ENCODE measurements around the gene ATP4B. TPM values are rescaled to one million over a fixed set of nuclear protein-coding genes. Genes with fewer than 3 reads are reported as not detected.
"Not testable (repeated sequence)": the region's sequence is repeated elsewhere in the genome, so short reads cannot be mapped to it uniquely, and the experiment has no call there.

Gene ATP4B
- total RNA-seq, 1 donor from 2014 or later = not detected

DNA sequence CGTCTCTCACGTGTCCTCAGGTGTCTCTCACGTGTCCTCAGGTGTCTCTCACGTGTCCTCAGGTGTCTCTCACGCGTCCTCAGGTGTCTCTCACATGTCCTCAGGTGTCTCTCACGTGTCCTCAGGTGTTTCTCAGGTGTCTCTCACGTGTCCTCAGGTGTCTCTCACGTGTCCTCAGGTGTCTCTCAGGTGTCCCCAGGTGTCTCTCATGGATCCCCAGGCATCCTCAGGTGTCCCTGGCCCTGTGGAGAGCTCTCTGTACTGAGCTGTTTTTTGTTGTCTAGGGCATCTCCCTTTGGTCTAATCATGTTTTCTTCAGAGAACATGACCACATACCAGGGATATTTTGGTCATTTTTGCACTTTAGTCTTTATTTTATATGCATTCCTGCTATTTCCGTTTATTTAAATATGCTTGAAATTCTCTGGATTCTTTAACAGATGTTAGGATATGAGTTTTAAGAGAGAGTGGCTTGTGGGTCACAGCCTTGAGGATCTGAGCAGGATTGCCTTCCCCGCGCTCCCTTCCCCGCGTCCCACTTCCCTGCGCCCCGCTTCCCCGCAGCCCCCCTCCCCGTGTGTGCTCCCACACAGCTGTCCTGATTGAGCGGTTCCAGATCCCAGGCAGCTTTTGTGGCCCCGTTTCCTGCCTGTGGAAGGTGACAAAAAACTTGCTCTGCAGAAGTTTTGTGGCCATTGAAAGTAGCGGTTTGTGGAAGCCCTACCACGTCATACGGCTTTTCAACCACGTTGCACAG lies 31.9 kb downstream of the ATP4B start:
- DNase-seq (ENCODE audit: low spot score) = no peak

DNA sequence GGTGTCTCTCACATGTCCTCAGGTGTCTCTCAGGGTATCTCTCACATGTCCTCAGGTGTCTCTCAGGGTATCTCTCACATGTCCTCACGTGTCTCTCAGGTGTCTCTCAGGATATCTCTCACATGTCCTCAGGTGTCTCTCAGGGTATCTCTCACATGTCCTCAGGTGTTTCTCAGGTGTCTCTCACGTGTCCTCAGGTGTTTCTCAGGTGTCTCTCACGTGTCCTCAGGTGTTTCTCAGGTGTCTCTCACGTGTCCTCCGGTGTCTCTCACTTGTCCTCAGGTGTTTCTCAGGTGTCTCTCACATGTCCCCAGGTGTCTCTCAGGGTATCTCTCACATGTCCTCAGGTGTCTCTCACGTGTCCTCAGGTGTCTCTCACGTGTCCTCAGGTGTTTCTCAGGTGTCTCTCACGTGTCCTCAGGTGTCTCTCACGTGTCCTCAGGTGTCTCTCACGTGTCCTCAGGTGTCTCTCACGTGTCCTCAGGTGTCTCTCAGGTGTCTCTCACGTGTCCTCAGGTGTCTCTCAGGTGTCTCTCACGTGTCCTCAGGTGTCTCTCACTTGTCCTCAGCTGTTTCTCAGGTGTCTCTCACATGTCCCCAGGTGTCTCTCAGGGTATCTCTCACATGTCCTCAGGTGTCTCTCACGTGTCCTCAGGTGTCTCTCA lies 33.2 kb downstream of the ATP4B start:
- not testable (repeated sequence) for DNase-seq (ENCODE audit: low spot score)

DNA sequence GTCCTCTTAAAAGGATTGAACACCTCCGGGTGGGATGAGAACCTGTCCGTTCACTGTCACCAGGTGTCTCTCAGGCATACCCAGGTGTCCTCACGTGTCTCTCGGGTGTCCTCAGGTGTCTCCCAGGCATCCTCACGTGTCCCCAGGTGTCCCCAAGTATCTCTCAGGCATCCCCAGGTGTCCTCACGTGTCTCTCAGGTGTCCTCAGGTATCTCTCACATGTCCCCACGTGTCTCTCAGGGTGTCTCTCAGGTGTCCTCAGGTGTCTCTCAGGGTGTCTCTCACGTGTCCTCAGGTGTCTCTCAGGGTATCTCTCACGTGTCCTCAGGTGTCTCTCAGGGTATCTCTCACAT lies 33.8 kb downstream of the ATP4B start:
- no peak for DNase-seq (ENCODE audit: low spot score)

DNA sequence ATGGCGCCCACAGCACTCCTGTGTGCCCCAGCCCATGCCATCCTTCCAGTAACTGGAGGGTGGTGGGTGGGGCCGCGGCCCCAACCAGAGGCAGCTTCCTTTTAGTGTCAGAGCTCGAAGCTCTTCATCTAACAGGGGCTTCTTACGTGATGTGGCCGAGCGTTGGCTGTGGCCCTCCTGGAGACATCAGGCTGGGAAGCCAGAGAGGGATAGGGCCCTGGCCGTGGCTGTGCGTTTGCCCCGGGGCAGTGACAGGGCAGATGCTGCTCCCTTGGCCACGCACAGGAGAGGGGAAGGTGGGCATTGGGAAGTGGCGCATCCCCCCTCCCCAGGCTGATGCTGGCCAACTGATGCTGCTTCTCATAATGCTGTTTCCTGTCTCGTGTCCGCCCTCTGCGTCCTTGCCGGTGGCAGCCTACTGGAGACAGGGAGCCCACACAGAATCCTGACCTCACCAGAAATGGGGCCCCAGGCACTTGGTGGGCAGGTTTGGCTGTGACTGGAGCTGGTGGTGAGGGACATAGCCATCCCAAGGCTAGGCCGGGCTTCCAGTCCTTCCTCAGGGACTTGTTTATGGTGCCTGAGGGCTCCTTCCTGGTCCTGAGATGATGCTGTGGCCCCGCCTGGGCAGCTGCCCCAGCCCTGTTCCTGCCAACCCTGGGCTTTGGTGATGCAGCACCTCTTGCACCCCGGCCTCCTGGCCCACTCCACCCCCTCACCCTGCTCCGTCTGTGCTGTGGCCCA lies 34.3 kb downstream of the ATP4B start:
- no peak for DNase-seq (ENCODE audit: low spot score)

DNA sequence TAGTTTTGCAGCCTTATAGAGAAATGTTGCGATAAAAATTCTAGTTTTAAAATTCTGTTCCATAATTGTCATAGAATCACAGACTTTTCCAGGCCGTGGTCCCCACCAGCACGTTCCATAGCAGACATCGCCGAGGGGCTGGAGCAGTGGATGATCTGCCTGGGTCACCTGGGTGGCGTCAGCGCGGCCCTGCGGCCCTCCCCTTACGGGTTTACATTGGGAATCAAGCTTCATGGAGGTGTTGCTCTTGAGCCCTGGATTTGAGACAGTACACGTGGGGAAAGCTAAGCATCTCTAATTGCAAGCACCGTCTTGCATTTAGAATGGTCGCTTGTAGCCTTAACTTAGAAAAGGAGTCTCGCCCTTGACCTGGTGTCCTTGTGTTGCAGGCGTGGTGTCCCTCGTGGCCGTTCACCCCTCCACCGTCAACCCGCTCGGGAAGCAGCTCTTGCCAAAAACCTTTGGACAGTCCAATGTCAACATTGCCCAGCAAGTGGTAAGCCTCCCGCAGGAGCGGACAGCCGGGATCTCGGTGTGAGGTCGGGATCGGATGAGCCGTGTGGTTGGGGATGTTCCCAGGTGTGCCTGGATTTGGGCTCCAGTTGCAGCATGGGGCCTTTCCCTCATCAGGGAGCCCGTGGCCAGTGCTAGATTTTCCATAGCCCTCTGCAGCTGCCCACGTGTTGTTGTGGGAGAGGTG lies 35.1 kb downstream of the ATP4B start:
- no peak for DNase-seq (ENCODE audit: low spot score)

DNA sequence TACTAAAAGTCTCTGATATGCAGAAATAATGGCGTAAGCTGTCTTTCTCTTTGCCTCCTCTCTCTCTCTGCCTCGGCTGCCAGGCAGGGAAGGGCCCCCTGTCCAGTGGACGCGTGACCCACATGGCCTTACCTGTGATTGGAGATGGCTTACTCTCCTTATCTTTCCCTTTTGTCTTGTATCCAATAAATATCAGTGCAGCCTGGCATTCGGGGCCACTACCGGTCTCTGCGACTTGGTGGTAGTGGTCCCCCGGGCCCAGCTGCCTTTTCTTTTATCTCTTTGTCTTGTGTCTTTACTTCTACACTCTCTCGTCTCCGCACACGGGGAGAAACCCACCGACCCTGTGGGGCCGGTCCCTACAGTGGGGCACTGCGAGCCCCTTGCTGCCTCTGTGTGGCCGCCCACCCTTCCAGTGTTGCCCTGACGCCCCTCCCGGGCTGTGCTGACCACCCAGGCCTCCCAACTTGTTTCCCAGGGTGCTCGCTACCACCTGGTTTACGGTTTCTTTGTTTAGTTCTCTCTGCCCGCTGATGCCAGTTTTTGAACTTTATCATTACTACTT lies 35.9 kb downstream of the ATP4B start:
- not testable (repeated sequence) for DNase-seq (ENCODE audit: low spot score)

DNA sequence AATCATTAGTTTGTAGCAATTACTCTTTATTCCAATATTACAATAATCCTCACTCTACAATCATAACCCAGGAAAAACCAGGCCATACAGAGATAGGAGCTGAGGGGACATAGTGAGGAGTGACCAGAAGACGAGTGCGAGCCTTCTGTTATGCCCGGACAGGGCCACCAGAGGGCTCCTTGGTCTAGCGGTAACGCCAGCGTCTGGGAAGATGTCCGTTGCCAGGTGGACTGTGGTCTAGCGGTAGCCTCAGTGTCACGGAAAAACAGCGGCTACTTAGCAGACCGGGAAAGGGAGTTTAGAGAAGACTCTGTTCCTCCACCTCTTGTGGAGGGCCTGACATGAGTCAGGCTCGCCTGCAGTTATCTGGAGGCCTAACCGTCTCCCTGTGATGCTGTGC lies 36.5 kb downstream of the ATP4B start:
- DNase-seq (ENCODE audit: low spot score) = not testable (repeated sequence)

DNA sequence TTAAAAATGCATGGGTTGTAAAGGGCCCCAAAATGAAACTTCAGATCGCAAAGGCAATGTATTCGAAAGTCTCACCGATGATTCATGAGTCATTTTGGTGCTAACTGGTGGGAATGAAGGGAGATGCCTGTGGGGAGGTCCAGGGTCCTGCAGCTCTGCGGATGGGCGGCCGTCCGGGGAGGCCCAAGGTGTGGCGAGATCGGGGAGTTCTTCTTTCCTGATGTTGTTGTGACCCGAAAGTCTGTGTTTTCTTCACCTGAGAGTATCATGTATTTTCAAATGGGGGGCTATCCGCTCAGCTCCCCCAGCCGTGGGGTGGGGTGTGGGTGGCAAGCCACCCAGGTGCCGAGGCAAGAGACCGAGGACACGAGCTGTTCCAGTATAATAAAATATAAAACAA lies 37.0 kb downstream of the ATP4B start:
- no peak for DNase-seq (ENCODE audit: low spot score)

DNA sequence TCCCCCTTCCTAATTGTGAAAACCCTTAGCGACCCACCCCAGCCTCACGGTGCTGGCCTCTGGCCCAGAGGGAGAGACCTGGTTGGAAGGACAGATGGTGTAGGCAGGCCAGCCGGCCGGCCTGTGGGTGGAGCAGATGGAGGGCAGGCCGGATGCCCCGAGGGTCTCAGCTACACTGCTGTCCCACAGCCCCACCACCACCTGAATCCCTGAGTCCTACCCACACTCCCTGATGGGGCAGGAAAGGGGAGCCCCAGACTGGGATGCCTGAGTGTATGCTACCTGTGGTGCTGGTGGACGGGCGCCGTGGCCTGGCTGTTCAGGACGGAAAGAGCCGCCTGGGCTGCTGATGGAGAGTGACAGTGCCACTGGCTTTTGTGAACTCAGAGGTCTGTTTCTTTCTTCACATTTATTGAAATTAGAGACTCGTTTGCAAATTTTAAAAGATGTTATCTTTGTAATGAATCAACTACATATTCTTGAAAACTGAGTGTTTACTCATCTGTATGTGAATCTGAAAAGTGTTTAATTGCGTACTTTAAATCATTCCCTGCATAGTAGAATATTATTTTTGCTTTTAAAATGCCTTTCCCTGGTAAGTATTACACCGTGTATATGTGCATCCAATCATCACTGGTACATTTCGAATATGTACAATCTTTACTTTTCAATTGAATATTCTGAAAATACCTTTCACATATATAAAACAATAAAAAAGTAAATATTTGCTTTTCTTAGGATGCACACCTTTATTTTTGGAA lies 37.8 kb downstream of the ATP4B start:
- no peak for DNase-seq (ENCODE audit: low spot score)

DNA sequence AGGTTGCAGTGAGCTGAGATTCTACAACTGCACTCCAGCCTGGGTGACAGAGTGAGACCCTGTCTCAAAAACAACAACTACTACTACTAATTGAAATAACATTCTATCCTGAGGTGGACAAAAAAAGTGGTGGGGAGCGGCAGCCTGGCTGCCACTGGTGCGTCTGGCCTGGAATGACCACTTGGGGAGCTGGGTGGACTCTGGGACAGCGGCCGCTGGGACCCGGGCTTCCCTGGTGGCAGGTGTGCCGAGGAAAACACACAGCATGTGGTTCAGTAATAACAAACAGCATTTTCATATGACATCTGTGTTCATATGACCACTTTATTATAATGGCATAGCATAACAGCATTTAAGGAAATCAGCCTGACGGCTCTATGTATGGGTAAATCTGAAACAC lies 39.5 kb downstream of the ATP4B start:
- DNase-seq (ENCODE audit: low spot score) = no peak

DNA sequence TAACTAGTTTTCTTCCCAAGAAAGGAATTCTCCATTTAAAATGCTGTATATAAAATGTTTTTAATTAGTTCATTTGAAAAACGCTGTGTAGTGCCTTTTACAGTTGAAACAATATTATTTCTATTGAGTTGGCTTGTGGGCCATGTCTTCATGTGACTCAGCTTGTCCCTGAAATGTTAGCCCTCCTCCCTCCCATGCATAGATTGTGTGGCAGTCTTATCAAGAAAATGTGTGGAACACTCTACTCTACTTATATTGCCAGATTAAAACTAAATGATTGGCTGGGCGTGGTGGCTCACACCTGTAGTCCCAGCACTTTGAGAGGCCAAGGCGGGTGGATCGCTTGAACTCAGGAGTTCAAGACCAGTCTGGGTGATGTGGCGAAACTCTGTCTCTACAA lies 40.0 kb downstream of the ATP4B start:
- DNase-seq (ENCODE audit: low spot score) = no peak

DNA sequence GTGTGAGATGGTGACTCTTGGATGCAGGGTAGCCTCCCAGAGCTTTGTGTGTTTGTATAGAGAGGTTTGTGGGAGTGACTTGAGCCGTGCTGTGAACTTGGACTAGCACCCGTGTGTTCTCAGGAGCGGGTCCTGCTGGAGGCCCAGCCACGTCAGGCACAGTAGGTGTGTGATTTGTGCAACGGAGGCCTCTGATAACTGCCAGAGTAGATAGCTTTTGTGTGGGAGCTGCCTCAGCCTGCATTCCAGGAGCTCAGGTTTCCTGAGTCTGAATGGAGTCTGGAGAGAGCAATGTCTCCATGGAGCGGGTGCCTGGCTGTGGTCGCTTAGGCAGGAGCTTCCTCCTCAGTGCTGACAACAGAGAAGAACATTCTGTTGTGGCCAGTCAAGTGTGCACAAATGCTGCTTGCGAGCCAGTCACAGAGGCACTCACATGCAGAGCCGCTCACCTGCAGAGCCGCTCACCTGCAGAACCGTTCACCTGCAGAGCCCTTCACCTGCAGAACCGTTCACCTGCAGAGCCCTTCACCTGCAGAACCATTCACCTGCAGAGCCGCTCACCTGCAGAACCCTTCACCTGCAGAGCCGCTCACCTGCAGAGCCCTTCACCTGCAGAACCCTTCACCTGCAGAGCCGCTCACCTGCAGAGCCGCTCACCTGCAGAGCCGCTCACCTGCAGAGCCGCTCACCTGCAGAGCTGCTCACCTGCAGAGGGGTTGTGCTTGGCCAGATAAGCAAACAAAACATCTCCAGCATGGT lies 40.8 kb downstream of the ATP4B start:
- DNase-seq (ENCODE audit: low spot score) = no peak

DNA sequence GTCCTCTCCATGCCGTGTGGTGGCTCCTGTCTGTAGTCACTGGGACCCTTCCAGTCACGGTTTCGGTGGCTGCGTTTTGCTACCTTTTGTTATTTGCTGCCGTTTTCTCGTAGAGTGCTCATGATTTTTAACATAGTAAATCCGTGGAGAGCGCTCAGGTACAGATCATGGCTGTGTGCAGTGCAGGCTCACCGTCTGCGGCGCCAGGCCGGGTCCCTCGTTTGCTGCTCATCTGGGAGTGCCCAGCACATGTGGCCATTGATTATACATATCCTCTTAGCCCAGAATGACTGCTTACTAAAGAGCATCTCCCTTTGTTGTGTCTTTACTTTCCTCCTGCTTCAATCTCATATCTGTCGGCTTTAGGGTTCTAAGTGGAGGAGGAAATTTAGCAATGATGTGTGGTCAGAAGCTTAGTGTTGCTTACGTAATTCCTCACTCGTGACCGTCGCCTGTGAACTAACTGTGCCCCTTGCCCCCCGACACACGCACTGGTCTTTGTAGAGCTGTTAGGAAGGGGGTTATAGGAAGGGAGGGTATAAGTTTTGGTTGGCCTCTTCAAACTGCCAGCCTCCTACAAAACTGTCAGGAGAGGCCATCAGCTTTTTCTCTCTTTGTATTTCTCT lies 41.6 kb downstream of the ATP4B start:
- DNase-seq (ENCODE audit: low spot score) = no peak

DNA sequence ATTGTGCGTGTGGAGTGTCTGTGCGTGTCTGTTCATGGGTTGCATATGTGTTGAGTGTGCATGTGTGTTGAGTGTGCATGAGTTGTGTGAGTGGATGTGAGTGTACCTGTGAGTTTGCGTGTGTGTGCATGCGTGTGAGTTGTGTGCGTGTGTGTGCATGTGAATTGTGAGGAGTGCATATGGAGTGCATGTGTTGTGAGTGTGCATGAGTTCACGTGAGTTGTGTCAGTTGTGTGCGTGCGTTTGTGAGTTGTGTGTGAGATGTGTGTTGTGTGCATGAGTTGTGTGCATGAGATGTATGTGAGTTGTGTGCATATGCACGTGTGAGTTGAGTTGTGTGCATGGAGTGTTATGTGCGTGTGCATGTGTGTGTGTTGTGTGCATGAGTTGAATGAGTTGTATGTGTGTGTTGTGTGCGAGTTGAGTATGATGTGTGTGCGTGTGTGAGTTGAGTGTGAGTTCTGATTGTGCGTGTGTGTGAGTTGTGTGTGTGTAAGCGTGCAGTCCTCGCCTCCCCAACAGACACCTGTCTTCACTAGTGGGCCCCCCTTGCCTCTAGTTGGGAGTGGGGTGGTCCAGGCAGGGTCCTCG lies 44.1 kb downstream of the ATP4B start:
- no peak for DNase-seq (ENCODE audit: low spot score)

DNA sequence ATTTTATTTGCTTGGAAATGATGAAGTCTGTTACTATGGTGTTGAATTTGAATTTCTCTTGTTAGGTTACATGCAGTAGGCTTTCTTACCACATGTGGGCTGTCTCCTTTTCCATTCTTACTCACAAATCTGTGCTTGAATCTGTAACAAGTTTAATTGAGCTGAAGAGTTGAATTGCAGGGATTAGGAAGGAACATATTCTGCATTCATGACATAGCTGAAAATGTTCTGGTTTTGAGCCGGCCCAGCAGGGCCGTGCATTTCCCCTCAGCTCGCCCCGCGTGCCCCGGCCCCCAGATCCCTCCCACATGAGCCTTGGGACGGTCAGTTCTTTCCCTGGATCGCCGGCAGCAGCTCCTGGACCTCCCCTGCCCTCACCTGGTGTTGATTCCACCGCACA lies 45.4 kb downstream of the ATP4B start:
- no peak for DNase-seq (ENCODE audit: low spot score)

DNA sequence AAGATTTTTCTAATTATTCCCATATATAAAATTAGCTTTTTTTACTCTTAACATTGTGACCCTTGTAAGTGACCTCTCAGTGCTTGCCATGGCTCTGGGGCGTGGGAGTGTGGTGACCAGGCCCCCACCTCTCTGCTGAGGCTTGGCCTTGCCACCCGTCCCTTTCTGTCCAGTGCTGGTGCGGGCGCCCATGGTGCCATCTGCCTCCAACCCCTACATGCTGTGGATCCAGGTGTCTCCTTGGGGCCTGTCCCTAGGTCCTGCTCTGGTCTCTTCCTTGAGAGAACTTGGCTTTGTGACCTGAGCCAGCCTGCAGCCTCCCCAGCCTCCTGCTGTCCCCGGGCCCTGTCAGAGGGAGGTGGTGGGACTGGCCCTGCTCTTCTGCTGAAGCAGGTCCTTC lies 46.0 kb downstream of the ATP4B start:
- no peak for DNase-seq (ENCODE audit: low spot score)

DNA sequence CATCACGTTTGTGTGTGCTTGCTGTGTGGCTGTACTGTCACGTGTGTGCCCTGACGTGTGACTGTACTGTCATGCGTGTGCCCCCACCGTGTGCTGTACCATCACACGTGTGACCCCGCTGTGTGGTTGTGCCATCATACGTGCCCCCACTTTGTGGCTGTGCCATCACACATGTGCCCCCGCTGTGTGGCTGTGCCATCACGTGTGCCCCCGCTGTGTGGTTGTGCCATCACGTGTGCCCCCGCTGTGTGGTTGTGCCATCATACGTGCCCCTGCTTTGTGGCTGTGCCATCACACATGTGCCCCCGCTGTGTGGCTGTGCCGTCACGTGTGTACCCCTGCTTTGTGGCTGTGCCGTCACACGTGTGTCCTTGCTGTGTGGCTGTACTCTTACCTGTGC lies 47.7 kb downstream of the ATP4B start:
- no peak for DNase-seq (ENCODE audit: low spot score)

DNA sequence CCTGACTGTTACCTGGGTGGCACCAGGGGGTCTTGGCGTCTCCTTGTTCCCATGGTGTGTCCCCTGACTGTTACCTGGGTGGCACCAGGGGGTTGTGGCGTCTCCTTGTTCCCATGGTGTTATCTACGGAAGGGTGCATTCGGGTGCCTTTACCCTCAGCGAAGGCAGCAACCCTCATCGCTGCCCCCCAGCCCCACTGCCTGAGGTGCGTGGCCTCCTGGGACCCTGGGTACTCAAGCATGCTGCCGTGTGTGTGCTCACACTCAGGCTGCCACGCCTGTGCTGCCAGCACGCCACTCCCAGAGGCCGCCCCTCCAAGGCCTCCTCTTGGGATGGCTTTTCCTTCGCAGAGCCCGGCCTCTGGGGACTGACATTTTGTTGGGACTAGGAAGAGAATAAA lies 48.4 kb downstream of the ATP4B start:
- DNase-seq (ENCODE audit: low spot score) = no peak

DNA sequence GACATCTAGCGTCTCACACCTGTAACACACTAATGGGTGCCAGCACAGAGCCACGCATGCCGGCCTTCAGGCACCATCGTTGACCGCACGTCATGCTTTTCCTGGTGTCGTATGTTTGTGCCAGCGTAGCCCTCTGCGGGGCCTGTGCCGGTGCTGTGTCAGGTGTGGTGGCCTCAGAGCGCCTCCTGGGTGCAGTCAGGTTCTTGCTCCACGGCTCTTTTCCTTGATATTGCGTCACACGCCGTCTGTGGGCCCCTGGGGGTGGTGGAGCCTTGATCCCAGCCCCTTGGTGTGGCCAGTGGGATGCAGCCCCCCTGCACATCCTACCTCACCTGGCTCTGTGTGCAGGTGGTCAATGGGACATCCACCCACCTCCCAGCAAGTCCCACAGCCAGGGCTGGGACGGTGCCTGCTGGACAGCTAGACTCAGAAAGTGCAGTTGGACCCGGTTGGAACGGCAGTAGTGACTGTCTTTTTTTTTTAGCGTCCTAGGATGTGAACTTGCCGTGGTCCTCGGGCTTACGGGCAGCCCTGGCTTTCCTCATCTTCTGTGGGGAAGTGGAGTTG lies 48.9 kb downstream of the ATP4B start:
- no peak for DNase-seq (ENCODE audit: low spot score)
